ENCODE data around the gene HS2ST1.

GRCh38 chr1:87045761-87046304, 131.4 kb downstream of the HS2ST1 start:
- TF ChIP-seq ZNF23 (tag by site-specific recombination; IDR thresholded peaks at IDR 0.05; ENCODE audit: borderline replicate concordance) (no peak), SCRT1 (tag by site-specific recombination; IDR thresholded peaks at IDR 0.05; ENCODE audit: borderline replicate concordance) (no peak), CTCF (tag by site-specific recombination; IDR thresholded peaks at IDR 0.05) (no peak), ZNF488 (tag by site-specific recombination; IDR thresholded peaks at IDR 0.05) (no peak), ZNF544 (tag by site-specific recombination; IDR thresholded peaks at IDR 0.05) (no peak)
